HG03064 (cell line): Measurements from ENCODE around the gene EHMT2.
"Not testable (repeated sequence)": the region's sequence is repeated elsewhere in the genome, so short reads cannot be mapped to it uniquely, and the experiment has no call there.

ENCODE experiments used
- ATAC-seq: cut with Tn5 transposase; IDR thresholded peaks from one replicate; pipeline ENCODE4 v1.9.1; 2021; ENCODE audit warnings: low read depth; ENCODE audit not compliant: unreplicated experiment

Gene EHMT2

GRCh38 chr6:31874084-31874670, 23.3 kb downstream of the EHMT2 start:
- no peak for ATAC-seq

- no peak for ATAC-seq
Observed at GRCh38 chr6:31871046-31871659, 26.3 kb downstream of the EHMT2 start.

GRCh38 chr6:31870385-31870921, 27.0 kb downstream of the EHMT2 start:
- no peak for ATAC-seq

- no peak for ATAC-seq
Observed at GRCh38 chr6:31869343-31869742, 28.2 kb downstream of the EHMT2 start.

GRCh38 chr6:31868658-31868971, 28.9 kb downstream of the EHMT2 start:
- ATAC-seq: not testable (repeated sequence)

GRCh38 chr6:31865205-31866118, 32.0 kb downstream of the EHMT2 start:
- ATAC-seq: no peak

GRCh38 chr6:31864818-31865204, 32.7 kb downstream of the EHMT2 start:
- ATAC-seq: no peak

- ATAC-seq: not testable (repeated sequence)
Observed at GRCh38 chr6:31864123-31864562, 33.4 kb downstream of the EHMT2 start.

GRCh38 chr6:31862344-31863235, 34.9 kb downstream of the EHMT2 start, which contains the start of gene NEU1:
TSS of gene NEU1 (minus strand) at chr6:31862821. CDS start at chr6:31862776, 45 bp downstream.
- peak; percentile 82 for ATAC-seq

GRCh38 chr6:31861919-31862343, 35.6 kb downstream of the EHMT2 start:
- ATAC-seq: no peak

GRCh38 chr6:31861150-31861549, 36.3 kb downstream of the EHMT2 start:
- no peak for ATAC-seq

- no peak for ATAC-seq
Observed at GRCh38 chr6:31860349-31860748, 37.1 kb downstream of the EHMT2 start.

- no peak for ATAC-seq
Observed at GRCh38 chr6:31859923-31860322, 37.6 kb downstream of the EHMT2 start.

GRCh38 chr6:31858707-31859106, 38.8 kb downstream of the EHMT2 start:
- no peak for ATAC-seq

- ATAC-seq: not testable (repeated sequence)
Observed at GRCh38 chr6:31857774-31858173, 39.7 kb downstream of the EHMT2 start.

- not testable (repeated sequence) for ATAC-seq
Observed at GRCh38 chr6:31851980-31852718, 45.3 kb downstream of the EHMT2 start.

- no peak for ATAC-seq
Observed at GRCh38 chr6:31851485-31851832, 46.0 kb downstream of the EHMT2 start.

GRCh38 chr6:31850765-31851484, 46.6 kb downstream of the EHMT2 start:
- ATAC-seq: no peak
